Thymus (tissue), 14 donors: ENCODE results near the gene UBL4A. TPM values are rescaled to one million over a fixed set of nuclear protein-coding genes. Genes with fewer than 3 reads are reported as not detected.

Experiments
- DNase-seq, 9 donors: peaks; one replicate each; pipeline ENCODE4 v3.0.0-alpha.2; 2013; ENCODE audit warnings: low spot score in 9 of 9, low read depth in 6 of 9, missing footprints in 1 of 9
- H3K27ac ChIP-seq, 2 donors: one replicate each; pipeline ENCODE4 v1.5.1; 2013; ENCODE audit warnings: control low read depth in 1 of 2, low read depth in 1 of 2, low read length in 1 of 2, mild to moderate bottlenecking in 1 of 2, moderate library complexity in 1 of 2
- H3K27me3 ChIP-seq, 2 donors: one replicate each; pipeline ENCODE4 v1.5.1; 2013; ENCODE audit warnings: low read length in 1 of 2; ENCODE audit not compliant: control insufficient read depth in 2 of 2, insufficient read depth in 1 of 2
- H3K36me3 ChIP-seq, 2 donors: one replicate each; pipeline ENCODE4 v1.5.1; 2013; ENCODE audit warnings: low read length in 1 of 2, mild to moderate bottlenecking in 1 of 2, moderate library complexity in 1 of 2; ENCODE audit not compliant: control insufficient read depth in 2 of 2, insufficient read depth in 2 of 2
- H3K4me1 ChIP-seq, 2 donors: one replicate each; pipeline ENCODE4 v1.5.1; 2013; ENCODE audit warnings: low read length in 2 of 2; ENCODE audit not compliant: control insufficient read depth in 2 of 2, insufficient read depth in 2 of 2
- H3K4me3 ChIP-seq, 2 donors: one replicate each; pipeline ENCODE4 v1.5.1; 2013; ENCODE audit warnings: low read length in 2 of 2, control low read depth in 1 of 2, mild to moderate bottlenecking in 1 of 2
- H3K9me3 ChIP-seq, 2 donors: one replicate each; pipeline ENCODE4 v1.5.1; 2013; ENCODE audit warnings: low read length in 1 of 2, mild to moderate bottlenecking in 1 of 2; ENCODE audit not compliant: control insufficient read depth in 2 of 2, insufficient read depth in 1 of 2
- WGBS: extraction: QIAGEN DNeasy Blood & Tissue Kit; methylation state at CpG from one replicate; pipeline ENCODE4 v1.1.7; 2013; 5-methylcytosine and 5-hydroxymethylcytosine counted together
- long read RNA-seq, 10 donors: transcript quantifications; one replicate each; lab custom pipeline, GENCODE V29; 2026
- polyA plus RNA-seq: library from polyadenylated mRNA; stranded (reverse); fragments of 200-250 nt; gene quantifications from one replicate; pipeline ENCODE4 v1.2.3, GENCODE V29; 2013
- total RNA-seq: library from RNA; stranded (reverse); fragments of 120-200 nt; gene quantifications from one replicate; pipeline ENCODE4 v1.2.4, GENCODE V29; 2013
- donor health status: healthy.

Gene UBL4A
- total RNA-seq: 29.9 TPM
- polyA plus RNA-seq: 20.7 TPM
- long read RNA-seq, donor 1, partial matches to known transcripts: 0 of 1 reads
- long read RNA-seq, donor 1, other reads (novel, unspliced or antisense): 0 of 1 reads
- long read RNA-seq, donor 2, transcript UBL4A-202 (4 exons, 2,382 nt): major isoform, 31 of 33 reads
- long read RNA-seq, donor 2, partial matches to known transcripts: 0 of 33 reads
- long read RNA-seq, donor 2, other reads (novel, unspliced or antisense): 0 of 33 reads
- long read RNA-seq, donor 3, transcript UBL4A-202 (4 exons, 2,382 nt): major isoform, 16 of 19 reads
- long read RNA-seq, donor 3, partial matches to known transcripts: 0 of 19 reads
- long read RNA-seq, donor 3, other reads (novel, unspliced or antisense): 0 of 19 reads
- long read RNA-seq, donor 4, transcript UBL4A-202 (4 exons, 2,382 nt): major isoform, 6 of 6 reads
- long read RNA-seq, donor 4, partial matches to known transcripts: 0 of 6 reads
- long read RNA-seq, donor 4, other reads (novel, unspliced or antisense): 0 of 6 reads
- long read RNA-seq, donor 5, transcript UBL4A-202 (4 exons, 2,382 nt): major isoform, 17 of 17 reads
- long read RNA-seq, donor 5, partial matches to known transcripts: 0 of 17 reads
- long read RNA-seq, donor 5, other reads (novel, unspliced or antisense): 0 of 17 reads
- long read RNA-seq, donor 6, transcript UBL4A-202 (4 exons, 2,382 nt): major isoform, 15 of 15 reads
- long read RNA-seq, donor 6, partial matches to known transcripts: 0 of 15 reads
- long read RNA-seq, donor 6, other reads (novel, unspliced or antisense): 0 of 15 reads
- long read RNA-seq, donor 7, transcript UBL4A-202 (4 exons, 2,382 nt): major isoform, 7 of 7 reads
- long read RNA-seq, donor 7, partial matches to known transcripts: 0 of 7 reads
- long read RNA-seq, donor 7, other reads (novel, unspliced or antisense): 0 of 7 reads
- long read RNA-seq, donor 8, transcript UBL4A-202 (4 exons, 2,382 nt): major isoform, 7 of 7 reads
- long read RNA-seq, donor 8, partial matches to known transcripts: 0 of 7 reads
- long read RNA-seq, donor 8, other reads (novel, unspliced or antisense): 0 of 7 reads
- long read RNA-seq, donor 9, transcript UBL4A-202 (4 exons, 2,382 nt): major isoform, 6 of 6 reads
- long read RNA-seq, donor 9, partial matches to known transcripts: 0 of 6 reads
- long read RNA-seq, donor 9, other reads (novel, unspliced or antisense): 0 of 6 reads
- long read RNA-seq, donor 10, transcript UBL4A-202 (4 exons, 2,382 nt): major isoform, 7 of 8 reads
- long read RNA-seq, donor 10, partial matches to known transcripts: 0 of 8 reads
- long read RNA-seq, donor 10, other reads (novel, unspliced or antisense): 0 of 8 reads

DNA sequence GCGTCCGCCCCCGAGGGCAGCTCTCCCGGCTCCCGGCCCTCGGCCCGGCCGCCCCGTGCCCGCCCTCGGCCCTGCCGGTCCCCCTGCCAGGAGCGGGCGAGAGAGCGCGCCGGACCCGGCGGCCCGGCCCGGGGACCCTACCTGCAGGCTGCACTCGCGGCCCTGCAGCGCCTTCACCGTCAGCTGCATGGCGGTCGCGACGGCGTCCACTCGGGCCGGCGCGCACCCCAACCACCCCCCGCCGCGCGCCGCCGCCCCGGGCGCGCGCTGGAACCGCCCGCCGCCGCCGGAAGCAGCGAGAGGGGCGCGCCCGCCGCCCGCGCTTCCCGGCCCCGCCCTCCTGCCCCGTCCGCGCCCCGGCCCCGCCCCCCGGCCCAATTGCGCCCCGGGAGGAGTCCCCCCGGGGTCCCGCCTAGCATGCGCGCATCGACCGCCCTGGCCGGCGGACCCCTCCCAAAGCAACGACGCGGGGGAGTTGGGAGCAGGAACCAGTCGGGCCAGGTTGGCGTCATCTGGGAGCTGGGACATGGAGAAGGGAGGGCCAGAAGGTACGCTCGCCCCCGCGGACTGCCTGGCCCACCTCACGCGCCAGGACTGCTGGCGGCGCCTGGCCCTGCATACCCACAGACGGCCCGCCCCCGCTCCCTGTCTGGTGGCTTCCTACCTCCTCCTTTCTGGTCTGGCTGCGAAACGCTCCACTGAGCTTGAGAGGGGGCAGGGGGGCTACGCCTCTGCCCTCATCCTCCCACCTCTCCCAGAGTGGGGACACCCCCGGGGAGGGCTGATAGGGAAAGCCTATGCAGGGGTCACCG, at the start of gene UBL4A:
Gene UBL4A, minus strand, starts transcription at position 220 of the 812 bp plus-strand sequence. Its CDS starts 31 bp downstream, at position 189.
- Histone ChIP-seq H3K9me3 (peaks cover 0 to 18% of the 10 kb centered on the region in 2 donors), H3K4me3 (peak within 1 kb of the TSS; percentile 56 to 70), H3K27ac (peak within 1 kb of the TSS; percentile 37 to 74), H3K4me1 (peaks cover 8 to 32% of the 10 kb centered on the region in 2 donors), H3K36me3 (peaks cover 18 to 22% of the 10 kb centered on the region in 2 donors), H3K27me3 (no peaks in the 10 kb centered on the region)
- peak in 4 of 9 donors; percentile 21 to 56 (median 36) for DNase-seq
- WGBS: 1% methylated on average over 65 of the region's 95 CpGs

DNA sequence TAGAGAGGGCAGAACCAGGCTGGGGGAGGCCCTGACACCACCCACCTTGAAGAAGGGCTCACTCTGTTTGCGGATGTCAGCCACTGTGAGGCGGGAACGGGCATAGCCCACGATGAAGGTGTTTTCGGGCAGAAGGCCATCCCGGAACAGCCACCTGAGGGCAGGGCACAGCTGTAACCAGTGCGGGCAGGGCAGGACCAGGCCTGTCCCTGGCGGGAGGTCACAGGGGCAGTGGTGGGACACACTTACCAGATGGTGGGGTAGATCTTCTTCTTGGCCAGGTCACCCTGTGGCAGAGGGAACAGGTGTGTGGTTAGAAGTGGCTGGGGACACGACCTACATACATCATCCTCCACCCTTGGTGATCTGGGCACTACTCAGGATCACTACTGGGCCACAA, 49.5 kb upstream of the UBL4A start:
- DNase-seq: no peak
- Histone ChIP-seq H3K4me1 (peaks cover 0 to 4% of the 10 kb centered on the region in 2 donors), H3K4me3 (no peak overlapping the region), H3K36me3 (peaks cover 40 to 42% of the 10 kb centered on the region in 2 donors), H3K27ac (no peak overlapping the region), H3K27me3 (no peaks in the 10 kb centered on the region), H3K9me3 (no peaks in the 10 kb centered on the region)
- 98% methylated on average over 9 of the region's 9 CpGs for WGBS

DNA sequence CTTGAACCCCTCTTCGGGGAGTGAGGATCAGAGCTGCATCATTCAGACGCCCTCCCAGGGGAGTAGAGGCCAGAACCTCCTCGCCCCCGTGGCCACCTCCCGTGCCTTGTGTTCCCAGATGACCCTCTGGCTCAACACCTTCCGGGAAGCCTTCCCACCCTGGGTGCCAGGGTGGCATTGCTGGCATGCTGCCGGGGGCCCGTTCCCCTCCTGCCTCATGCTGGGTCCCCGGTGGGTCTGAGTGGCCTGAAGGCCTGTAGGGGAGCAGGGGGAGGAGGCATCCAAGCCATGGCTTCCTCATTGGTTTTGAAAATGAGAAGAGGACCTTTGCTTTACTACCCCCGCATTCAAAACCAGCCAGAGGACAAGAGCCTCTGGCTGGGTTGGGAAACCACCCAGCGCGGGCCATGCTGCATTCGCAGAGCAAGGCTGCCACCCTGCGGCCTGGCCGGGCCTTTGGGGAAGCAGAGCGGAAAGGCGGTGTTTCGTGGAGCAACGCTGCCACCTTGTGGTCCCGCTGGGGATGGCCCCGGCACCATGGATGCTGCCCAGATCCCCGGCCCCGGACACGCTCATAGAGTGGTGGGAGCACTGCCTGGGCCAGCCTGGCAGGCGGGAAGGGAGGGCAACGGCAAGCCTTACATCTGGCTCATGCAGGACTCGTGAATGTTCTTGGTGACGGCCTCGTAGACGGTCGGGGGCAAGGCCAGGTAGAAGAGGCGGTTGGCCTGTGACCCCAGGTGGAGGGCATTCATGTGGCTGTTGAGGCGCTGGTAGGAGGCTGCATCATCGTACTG, 48.3 kb upstream of the UBL4A start:
- H3K27me3 ChIP-seq: no peaks in the 10 kb centered on the region
- peaks cover 0 to 4% of the 10 kb centered on the region in 2 donors for H3K4me1 ChIP-seq
- 48% methylated on average over 34 of the region's 34 CpGs for WGBS
- H3K4me3 ChIP-seq: no peak overlapping the region
- H3K36me3 ChIP-seq: peaks cover 36 to 47% of the 10 kb centered on the region in 2 donors
- H3K27ac ChIP-seq: no peak overlapping the region
- DNase-seq: peak in 6 of 9 donors; percentile 56 to 91 (median 70)
- H3K9me3 ChIP-seq: no peaks in the 10 kb centered on the region

- Histone ChIP-seq H3K4me1 (peaks cover 0 to 4% of the 10 kb centered on the region in 2 donors), H3K9me3 (no peaks in the 10 kb centered on the region), H3K27me3 (no peaks in the 10 kb centered on the region), H3K4me3 (no peak overlapping the region), H3K36me3 (peaks cover 33 to 47% of the 10 kb centered on the region in 2 donors), H3K27ac (no peak overlapping the region)
- WGBS: 98% methylated on average over 23 of the region's 23 CpGs
- no peak for DNase-seq
Measured at GRCh38 chrX:154532690-154533089, 46.3 kb upstream of the UBL4A start.

GRCh38 chrX:154531626-154532025, 45.2 kb upstream of the UBL4A start:
- no peak for DNase-seq
- no peak overlapping the region for H3K4me3 ChIP-seq
- H3K27me3 ChIP-seq: no peaks in the 10 kb centered on the region
- WGBS: 92% methylated on average over 16 of the region's 16 CpGs
- no peaks in the 10 kb centered on the region for H3K9me3 ChIP-seq
- peaks cover 4 to 14% of the 10 kb centered on the region in 2 donors for H3K4me1 ChIP-seq
- no peak overlapping the region for H3K27ac ChIP-seq
- peaks cover 33 to 47% of the 10 kb centered on the region in 2 donors for H3K36me3 ChIP-seq

GRCh38 chrX:154530286-154530685, 43.9 kb upstream of the UBL4A start:
- 98% methylated on average over 11 of the region's 11 CpGs for WGBS
- peaks cover 30 to 39% of the 10 kb centered on the region in 2 donors for H3K36me3 ChIP-seq
- no peak for DNase-seq
- H3K4me3 ChIP-seq: no peak overlapping the region
- no peaks in the 10 kb centered on the region for H3K27me3 ChIP-seq
- H3K4me1 ChIP-seq: peaks cover 4 to 26% of the 10 kb centered on the region in 2 donors
- H3K27ac ChIP-seq: no peak overlapping the region
- H3K9me3 ChIP-seq: no peaks in the 10 kb centered on the region

- Histone ChIP-seq H3K27me3 (no peaks in the 10 kb centered on the region), H3K36me3 (peaks cover 19 to 33% of the 10 kb centered on the region in 2 donors), H3K4me1 (peaks cover 4 to 22% of the 10 kb centered on the region in 2 donors), H3K9me3 (no peaks in the 10 kb centered on the region), H3K27ac (no peak overlapping the region), H3K4me3 (no peak overlapping the region)
- DNase-seq: no peak
- WGBS: 100% methylated on average over 6 of the region's 6 CpGs
Measured at GRCh38 chrX:154529206-154529612, 42.8 kb upstream of the UBL4A start.
